ENCODE results near the gene CYTIP. TPM values are rescaled to one million over a fixed set of nuclear protein-coding genes. Genes with fewer than 3 reads are reported as not detected.

Gene CYTIP
- total RNA-seq, 1 experiment from 2014 or later = not detected

GRCh38 chr2:157432475-157433106 is 11.3 kb downstream of the CYTIP start:
- Histone ChIP-seq H2AFZ (no peak overlapping the region), H3K36me3 (ENCODE audit: low read depth) (no peaks in the 10 kb centered on the region), H3K4me2 (no peak overlapping the region), H3K4me1 (replicated peaks; ENCODE audit: insufficient read depth) (no peaks in the 10 kb centered on the region), H3K9me2 (ENCODE audit: insufficient read depth) (no peaks in the 10 kb centered on the region), H3K4me3 (no peak overlapping the region), H3K27me3 (ENCODE audit: insufficient read depth, low read depth) (no peaks in the 10 kb centered on the region), H4K20me1 (ENCODE audit: insufficient read depth) (no peaks in the 10 kb centered on the region), H3K79me2 (ENCODE audit: low read depth) (no peaks in the 10 kb centered on the region), H3F3A (ENCODE audit: insufficient read depth, low read depth) (no peaks in the 10 kb centered on the region), H3K9me3 (ENCODE audit: insufficient read depth, low read depth) (no peaks in the 10 kb centered on the region), H3K27ac (no peak overlapping the region)
- DNase-seq = no peak
- CTCF ChIA-PET = no interaction called here
- POLR2A ChIA-PET (ENCODE audit: unreplicated experiment) = no interaction called here
- TF ChIP-seq EZH2 (IDR thresholded peaks at IDR 0.05; ENCODE audit: low read depth) = no peak
- no peak for TF ChIP-seq CTCF (conservative IDR thresholded peaks at IDR 0.05)
- no TSS peak for BruUV-seq (replicated peaks)
- intact Hi-C loops (cut with micrococcal nuclease; ENCODE audit: unreplicated experiment) = no loop called here

GRCh38 chr2:157431176-157431575 is 12.7 kb downstream of the CYTIP start:
- ChIA-PET POLR2A (ENCODE audit: unreplicated experiment) (no interaction called here), CTCF (no interaction called here)
- no peaks in the 10 kb centered on the region for H4K20me1 ChIP-seq (ENCODE audit: insufficient read depth)
- H3K27ac ChIP-seq = no peak overlapping the region
- H3K4me3 ChIP-seq = no peak overlapping the region
- H2AFZ ChIP-seq = no peak overlapping the region
- H3K36me3 ChIP-seq (ENCODE audit: low read depth) = no peaks in the 10 kb centered on the region
- no peak for DNase-seq
- no peaks in the 10 kb centered on the region for H3K9me2 ChIP-seq (ENCODE audit: insufficient read depth)
- H3K4me1 ChIP-seq (replicated peaks; ENCODE audit: insufficient read depth) = no peaks in the 10 kb centered on the region
- no peaks in the 10 kb centered on the region for H3F3A ChIP-seq (ENCODE audit: insufficient read depth, low read depth)
- H3K9me3 ChIP-seq (ENCODE audit: insufficient read depth, low read depth) = no peaks in the 10 kb centered on the region
- TF ChIP-seq EZH2 (IDR thresholded peaks at IDR 0.05; ENCODE audit: low read depth) = no peak
- no peak for TF ChIP-seq CTCF (conservative IDR thresholded peaks at IDR 0.05)
- no TSS peak for BruUV-seq (replicated peaks)
- H3K79me2 ChIP-seq (ENCODE audit: low read depth) = no peaks in the 10 kb centered on the region
- H3K4me2 ChIP-seq = no peak overlapping the region
- H3K27me3 ChIP-seq (ENCODE audit: insufficient read depth, low read depth) = no peaks in the 10 kb centered on the region
- intact Hi-C loops (cut with micrococcal nuclease; ENCODE audit: unreplicated experiment) = no loop called here

GRCh38 chr2:157428500-157429175 is 15.3 kb downstream of the CYTIP start:
- H4K20me1 ChIP-seq (ENCODE audit: insufficient read depth) = no peaks in the 10 kb centered on the region
- H3K4me3 ChIP-seq = no peak overlapping the region
- no peaks in the 10 kb centered on the region for H3K79me2 ChIP-seq (ENCODE audit: low read depth)
- no peaks in the 10 kb centered on the region for H3K9me3 ChIP-seq (ENCODE audit: insufficient read depth, low read depth)
- no peaks in the 10 kb centered on the region for H3K36me3 ChIP-seq (ENCODE audit: low read depth)
- no peak overlapping the region for H2AFZ ChIP-seq
- H3K4me2 ChIP-seq = no peak overlapping the region
- H3K9me2 ChIP-seq (ENCODE audit: insufficient read depth) = no peaks in the 10 kb centered on the region
- no peaks in the 10 kb centered on the region for H3K4me1 ChIP-seq (replicated peaks; ENCODE audit: insufficient read depth)
- no peaks in the 10 kb centered on the region for H3K27me3 ChIP-seq (ENCODE audit: insufficient read depth, low read depth)
- H3F3A ChIP-seq (ENCODE audit: insufficient read depth, low read depth) = no peaks in the 10 kb centered on the region
- no peak overlapping the region for H3K27ac ChIP-seq
- POLR2A ChIA-PET (ENCODE audit: unreplicated experiment) = no interaction called here
- no peak for TF ChIP-seq EZH2 (IDR thresholded peaks at IDR 0.05; ENCODE audit: low read depth)
- no peak for TF ChIP-seq CTCF (conservative IDR thresholded peaks at IDR 0.05)
- no peak for DNase-seq
- intact Hi-C loops (cut with micrococcal nuclease; ENCODE audit: unreplicated experiment) = no loop called here
- CTCF ChIA-PET = no interaction called here
- no TSS peak for BruUV-seq (replicated peaks)

Data from PC-9 (cell line).